Left lung (tissue), 10 donors: ENCODE data around the gene IL10. TPM values are rescaled to one million over a fixed set of nuclear protein-coding genes. Genes with fewer than 3 reads are reported as not detected.

Experiments
- ATAC-seq: fragments of 200-7000 bp; cut with Tn5 transposase; one replicate; pipeline ENCODE4 v1.9.1; 2020; ENCODE audit warnings: moderate library complexity
- DNase-seq, 4 donors: peaks; one replicate each; pipeline ENCODE4 v3.0.0-alpha.2; 2013 to 2020
- H3K27ac ChIP-seq, 2 donors: fragments of 200-600 bp; sonication (generic) in 1 of 2; one replicate each; pipeline versions ENCODE4 v1.5.0 to v1.8.0; 2020 to 2021
- H3K27me3 ChIP-seq, 2 donors: fragments of 200-600 bp; sonication (generic) in 1 of 2; one replicate each; pipeline versions ENCODE4 v1.5.0 to v1.8.0; 2020 to 2021
- H3K36me3 ChIP-seq, 2 donors: fragments of 200-600 bp; sonication (generic) in 1 of 2; one replicate each; pipeline versions ENCODE4 v1.5.0 to v1.8.0; 2020 to 2021
- H3K4me1 ChIP-seq, 2 donors: fragments of 200-600 bp; one replicate each; pipeline ENCODE4 v1.8.0; 2021
- H3K4me3 ChIP-seq, 2 donors: fragments of 200-600 bp; sonication (generic) in 1 of 2; one replicate each; pipeline versions ENCODE4 v1.5.0 to v1.8.0; 2020 to 2021; ENCODE audit warnings: mild to moderate bottlenecking in 1 of 2
- H3K9me3 ChIP-seq, 2 donors: fragments of 200-600 bp; sonication (generic) in 1 of 2; one replicate each; pipeline versions ENCODE4 v1.5.0 to v1.8.0; 2020 to 2021
- CTCF ChIP-seq, 2 donors: fragments of 200-600 bp; sonication (generic) in 1 of 2; IDR thresholded peaks; one replicate each; pipeline versions ENCODE4 v1.5.0 to v1.8.0; 2021; ENCODE audit warnings: antibody characterized with exemption in 2 of 2
- intact Hi-C, 2 donors: fragments of 100-400 bp; cut with DNase I; formaldehyde crosslinking; loops; one replicate each; pipeline versions ENCODE4 v1.11.2 to v1.14.2; 2022
- polyA plus RNA-seq, 6 donors: library from polyadenylated mRNA; unstranded; fragments of 120-200 nt; gene quantifications; one replicate each; pipeline ENCODE4 v1.2.1, GENCODE V29; 2013; ENCODE audit not compliant: insufficient read length in 6 of 6
- total RNA-seq, 2 donors: library from RNA; stranded (reverse); fragmentation: NEBNext Ultra II Directional; extraction: Animal tissue kit (Norgen Biotek cat#: 25700); gene quantifications; one replicate each; pipeline ENCODE4 v1.2.1, GENCODE V29; 2021
- donor health status: DM: no; HTN: yes; CAD: no.
- donor health status: DM: no; HTN: no; CAD: no.

The IL10 gene
- total and polyA plus RNA-seq, 8 donors: 0.24 to 6.2 (median 0.59) TPM

GRCh38 chr1:206736878-206737728 is 35.2 kb downstream of the IL10 start:
- Histone ChIP-seq H3K4me3 (no peak overlapping the region), H3K9me3 (no peaks in the 10 kb centered on the region), H3K36me3 (peaks cover 5 to 53% of the 10 kb centered on the region in 2 donors), H3K4me1 (peaks cover 10 to 60% of the 10 kb centered on the region in 2 donors), H3K27me3 (no peaks in the 10 kb centered on the region), H3K27ac (no peak overlapping the region)
- no peak for DNase-seq
- intact Hi-C loops: no loop called here
- TF ChIP-seq CTCF (IDR thresholded peaks at IDR 0.05): no peak
- no peak for ATAC-seq

- peaks cover 5 to 68% of the 10 kb centered on the region in 2 donors for H3K36me3 ChIP-seq
Observed at GRCh38 chr1:206735553-206736031, 36.7 kb downstream of the IL10 start.

GRCh38 chr1:206734499-206735142 is 37.7 kb downstream of the IL10 start:
- TF ChIP-seq CTCF (IDR thresholded peaks at IDR 0.05): peak; percentile 58 to 77
- DNase-seq (no peak), ATAC-seq (peak; percentile 62)
- intact Hi-C loops: no loop called here
- no peak overlapping the region for H3K4me3 ChIP-seq
- no peaks in the 10 kb centered on the region for H3K9me3 ChIP-seq
- no peaks in the 10 kb centered on the region for H3K27me3 ChIP-seq
- H3K36me3 ChIP-seq: peaks cover 5 to 78% of the 10 kb centered on the region in 2 donors
- H3K27ac ChIP-seq: no peak overlapping the region
- peaks cover 7 to 54% of the 10 kb centered on the region in 2 donors for H3K4me1 ChIP-seq

More at GRCh38 chr1:206735553-206736031, 36.7 kb downstream of the IL10 start:
- Histone ChIP-seq H3K4me3 (no peak overlapping the region), H3K27ac (no peak overlapping the region), H3K27me3 (no peaks in the 10 kb centered on the region), H3K4me1 (peaks cover 10 to 60% of the 10 kb centered on the region in 2 donors), H3K9me3 (no peaks in the 10 kb centered on the region)
- ATAC-seq (no peak), DNase-seq (no peak)
- intact Hi-C loops: no loop called here
- TF ChIP-seq CTCF (IDR thresholded peaks at IDR 0.05): no peak

GRCh38 chr1:206732992-206733391 is 39.3 kb downstream of the IL10 start:
- Histone ChIP-seq H3K36me3 (peaks cover 5 to 88% of the 10 kb centered on the region in 2 donors), H3K4me1 (peaks cover 0 to 45% of the 10 kb centered on the region in 2 donors), H3K9me3 (no peaks in the 10 kb centered on the region), H3K27ac (no peak overlapping the region), H3K4me3 (no peak overlapping the region), H3K27me3 (no peaks in the 10 kb centered on the region)
- no peak for TF ChIP-seq CTCF (IDR thresholded peaks at IDR 0.05)
- ATAC-seq (no peak), DNase-seq (no peak)
- intact Hi-C loops: no loop called here

- peaks cover 0 to 45% of the 10 kb centered on the region in 2 donors for H3K4me1 ChIP-seq
- H3K9me3 ChIP-seq: no peaks in the 10 kb centered on the region
- H3K27ac ChIP-seq: no peak overlapping the region
- no peak overlapping the region for H3K4me3 ChIP-seq
- intact Hi-C loops: no loop called here
- DNase-seq (no peak), ATAC-seq (no peak)
- H3K36me3 ChIP-seq: peaks cover 5 to 83% of the 10 kb centered on the region in 2 donors
- no peak for TF ChIP-seq CTCF (IDR thresholded peaks at IDR 0.05)
- H3K27me3 ChIP-seq: no peaks in the 10 kb centered on the region
Observed at GRCh38 chr1:206732508-206732907, 39.8 kb downstream of the IL10 start.
